Cardiac muscle cell (in vitro differentiated cells and primary cell): ENCODE results near the gene DNAH7. TPM values are rescaled to one million over a fixed set of nuclear protein-coding genes. Genes with fewer than 3 reads are reported as not detected.

Experiments
- DNase-seq, 2 donors: peaks; one replicate each; pipeline versions ENCODE4 v3.0.0 to v3.0.0-alpha.2; 2010 to 2017; ENCODE audit warnings: low read depth in 1 of 2, low spot score in 1 of 2
- H3K27ac ChIP-seq: fragments of 200-600 bp; sonication (generic); 2 replicates; pipeline ENCODE4 v1.5.1; 2016
- H3K27me3 ChIP-seq: fragments of 200-600 bp; sonication (generic); 2 replicates; pipeline ENCODE4 v1.6.0; 2016; ENCODE audit warnings: control low read depth
- H3K36me3 ChIP-seq: fragments of 200-600 bp; sonication (generic); 2 replicates; pipeline ENCODE4 v1.5.1; 2016; ENCODE audit warnings: control low read depth
- H3K4me1 ChIP-seq: fragments of 200-600 bp; sonication (generic); 2 replicates; pipeline ENCODE4 v1.8.1; 2017; ENCODE audit warnings: low read depth, mild to moderate bottlenecking, mixed run types
- H3K4me3 ChIP-seq: fragments of 200-600 bp; sonication (generic); 2 replicates; pipeline ENCODE4 v1.5.1; 2016; ENCODE audit warnings: mild to moderate bottlenecking
- H3K9me3 ChIP-seq: fragments of 200-600 bp; sonication (generic); 2 replicates; pipeline ENCODE4 v1.5.1; 2017; ENCODE audit warnings: low read depth, mild to moderate bottlenecking, control low read depth
- CTCF ChIP-seq: IDR thresholded peaks from 2 replicates; pipeline ENCODE4 v1.5.1; 2012; ENCODE audit warnings: low read depth, mild to moderate bottlenecking, low read length
- polyA plus RNA-seq: library from polyadenylated mRNA; unstranded; fragments of >200 nt; fragmentation: Nextera tagmentation; extraction: Ambion mirVana; gene quantifications from 2 replicates; pipeline ENCODE4 v1.2.1, GENCODE V29; 2016
- total RNA-seq: library from RNA; depleted of rRNA; stranded (reverse); fragments of >200 nt; gene quantifications from 2 replicates; pipeline ENCODE4 v1.2.3, GENCODE V29; 2016

The DNAH7 gene
- total and polyA plus RNA-seq, 2 experiments from 2014 or later = 0.75 to 1.8 TPM

- no peak overlapping the region for H3K4me3 ChIP-seq
- peak; percentile 40 to 45 for DNase-seq
- peaks cover 8% of the 10 kb centered on the region for H3K27me3 ChIP-seq
- H3K27ac ChIP-seq = no peak overlapping the region
- H3K4me1 ChIP-seq = peaks cover 5% of the 10 kb centered on the region
- peak; percentile 65 for TF ChIP-seq CTCF
- H3K9me3 ChIP-seq = no peaks in the 10 kb centered on the region
- H3K36me3 ChIP-seq = no peaks in the 10 kb centered on the region
Measured at GRCh38 chr2:196066291-196067087, 2.1 kb downstream of the DNAH7 start.

- Histone ChIP-seq H3K36me3 (no peaks in the 10 kb centered on the region), H3K4me3 (no peak overlapping the region), H3K9me3 (no peaks in the 10 kb centered on the region), H3K27ac (no peak overlapping the region), H3K27me3 (no peaks in the 10 kb centered on the region), H3K4me1 (peaks cover 5% of the 10 kb centered on the region)
- no peak for TF ChIP-seq CTCF
- DNase-seq = no peak
Measured at GRCh38 chr2:196063773-196064172, 4.9 kb downstream of the DNAH7 start.

GRCh38 chr2:196059491-196059960, 9.1 kb downstream of the DNAH7 start:
- Histone ChIP-seq H3K4me1 (no peaks in the 10 kb centered on the region), H3K27me3 (no peaks in the 10 kb centered on the region), H3K27ac (no peak overlapping the region), H3K36me3 (no peaks in the 10 kb centered on the region), H3K9me3 (no peaks in the 10 kb centered on the region), H3K4me3 (no peak overlapping the region)
- peak in 1 of 2 donors; percentile 2 for DNase-seq
- no peak for TF ChIP-seq CTCF

GRCh38 chr2:196054631-196055030, 14.0 kb downstream of the DNAH7 start:
- Histone ChIP-seq H3K36me3 (no peaks in the 10 kb centered on the region), H3K9me3 (no peaks in the 10 kb centered on the region), H3K4me3 (no peak overlapping the region), H3K27me3 (no peaks in the 10 kb centered on the region), H3K4me1 (no peaks in the 10 kb centered on the region), H3K27ac (no peak overlapping the region)
- no peak for TF ChIP-seq CTCF
- DNase-seq = no peak

GRCh38 chr2:196046123-196046917, 22.3 kb downstream of the DNAH7 start:
- no peaks in the 10 kb centered on the region for H3K36me3 ChIP-seq
- H3K4me3 ChIP-seq = no peak overlapping the region
- peak in 1 of 2 donors; percentile 13 for DNase-seq
- no peaks in the 10 kb centered on the region for H3K27me3 ChIP-seq
- H3K4me1 ChIP-seq = no peaks in the 10 kb centered on the region
- no peak for TF ChIP-seq CTCF
- no peak overlapping the region for H3K27ac ChIP-seq
- H3K9me3 ChIP-seq = no peaks in the 10 kb centered on the region
